ENCODE measurements around the gene LHFPL6.

LHFPL6 gene

DNA sequence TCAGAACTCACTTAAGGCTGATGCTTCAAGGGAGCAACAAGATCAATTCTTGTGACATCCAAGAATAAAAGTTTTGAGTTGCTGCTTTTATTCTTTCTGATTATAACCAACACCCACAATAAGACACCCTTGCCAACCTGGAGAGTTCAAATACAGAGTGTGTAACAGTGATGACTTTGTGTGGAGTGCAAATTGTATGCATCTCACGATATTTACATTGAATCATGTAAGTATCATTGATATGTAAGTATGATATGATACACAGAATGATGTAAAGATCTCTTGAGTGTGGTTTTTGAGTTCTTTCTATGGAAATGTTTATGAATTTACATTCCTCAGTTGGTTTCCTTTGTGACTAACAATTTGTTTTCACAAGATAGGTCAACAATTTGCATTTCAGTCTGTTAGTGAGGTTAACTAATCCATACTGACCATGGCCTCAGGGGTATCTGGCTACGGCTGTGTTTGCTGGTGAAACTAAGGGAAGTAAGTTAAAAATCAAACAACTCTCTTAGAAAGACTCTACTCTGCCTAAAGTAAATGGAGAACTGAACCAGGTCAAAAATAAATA, 12.4 kb downstream of the LHFPL6 start:
- DNase-seq (ENCODE audit: low spot score), result no peak

DNA sequence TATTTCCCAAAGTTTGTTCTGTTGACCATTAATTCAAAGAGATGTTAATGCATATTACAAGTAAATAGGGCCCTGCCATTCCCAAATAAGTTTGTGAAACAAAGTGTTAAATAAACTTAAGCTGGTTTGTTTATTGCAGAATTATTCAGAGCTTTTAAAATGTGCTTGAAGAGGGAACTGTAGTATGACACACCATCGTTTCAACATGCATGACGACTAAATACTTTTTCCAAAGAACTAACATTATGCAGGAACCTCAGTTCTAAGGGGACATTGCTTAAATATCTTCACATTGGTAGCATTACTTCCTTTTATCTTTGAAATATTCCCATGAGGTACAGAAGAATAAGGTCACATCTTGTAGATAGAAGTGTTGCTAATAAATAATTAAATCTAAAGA, 14.6 kb downstream of the LHFPL6 start:
- no peak for DNase-seq (ENCODE audit: low spot score)

DNA sequence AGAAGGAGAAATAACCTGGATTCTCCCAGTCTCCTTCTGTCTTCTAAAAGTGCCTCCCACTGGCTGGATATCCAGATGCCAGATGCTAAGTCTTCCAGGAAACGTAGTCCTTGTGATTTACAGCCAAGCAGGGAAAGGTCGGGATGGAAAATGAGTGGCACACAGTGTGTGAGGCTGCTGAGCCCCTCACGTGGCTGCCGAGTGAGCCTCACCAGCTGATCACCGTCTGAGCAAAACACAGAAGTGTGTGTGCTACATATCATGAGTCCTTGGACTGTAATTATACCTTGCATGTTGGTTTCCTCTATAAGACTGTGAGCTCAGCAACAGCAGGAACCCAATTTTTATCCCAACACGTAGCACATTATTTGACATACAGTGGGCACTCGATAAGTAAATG, 15.1 kb downstream of the LHFPL6 start:
- DNase-seq (ENCODE audit: low spot score), result no peak

DNA sequence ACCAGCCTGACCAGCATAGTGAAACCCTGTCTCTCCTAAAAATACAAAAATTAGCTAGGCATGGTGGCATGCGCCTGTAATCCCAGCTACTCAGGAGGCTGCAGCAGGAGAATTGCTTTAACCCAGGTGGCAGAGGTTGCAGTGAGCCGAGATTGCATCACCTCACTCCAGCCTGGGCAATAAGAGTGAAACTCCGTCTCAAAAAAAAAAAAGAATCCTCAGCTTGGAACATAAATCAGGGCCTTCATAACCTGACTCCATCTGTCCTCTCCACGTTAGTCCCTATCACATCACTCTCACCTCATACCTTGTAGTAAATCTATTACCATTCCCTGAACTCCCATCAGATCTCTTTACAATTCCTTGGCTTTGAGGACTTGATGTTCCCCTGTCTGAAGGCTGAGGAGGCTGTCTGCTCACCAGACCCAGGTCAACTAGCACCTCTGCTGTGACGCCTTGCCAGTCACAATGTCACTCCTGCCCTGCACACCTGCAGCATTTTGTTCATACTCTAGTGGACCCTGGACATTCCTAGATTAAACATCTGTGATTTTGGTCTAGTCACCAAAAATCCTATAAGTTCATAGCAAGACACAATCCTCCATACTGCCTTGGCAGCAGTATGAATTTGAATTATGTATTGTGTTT, 15.9 kb downstream of the LHFPL6 start:
- DNase-seq (ENCODE audit: low spot score), result no peak

DNA sequence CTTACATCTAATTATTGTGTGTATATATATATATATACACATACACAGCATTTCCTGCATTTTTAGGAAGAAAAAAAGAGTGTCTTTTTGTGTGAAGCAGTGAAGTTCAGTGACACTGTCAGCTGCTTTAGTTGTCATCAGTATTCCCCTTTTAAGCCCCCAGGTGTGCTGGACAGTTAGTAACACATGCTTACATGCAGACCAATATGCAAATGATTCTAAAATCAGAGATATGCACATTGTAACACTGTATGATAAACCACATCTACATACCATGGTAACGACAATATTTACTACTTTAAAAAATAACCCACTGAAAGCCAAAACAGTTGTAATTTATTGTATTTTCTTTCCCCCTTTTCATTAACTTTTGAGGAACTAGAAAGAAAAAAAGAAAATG, 16.8 kb downstream of the LHFPL6 start:
- DNase-seq (ENCODE audit: low spot score), result no peak

DNA sequence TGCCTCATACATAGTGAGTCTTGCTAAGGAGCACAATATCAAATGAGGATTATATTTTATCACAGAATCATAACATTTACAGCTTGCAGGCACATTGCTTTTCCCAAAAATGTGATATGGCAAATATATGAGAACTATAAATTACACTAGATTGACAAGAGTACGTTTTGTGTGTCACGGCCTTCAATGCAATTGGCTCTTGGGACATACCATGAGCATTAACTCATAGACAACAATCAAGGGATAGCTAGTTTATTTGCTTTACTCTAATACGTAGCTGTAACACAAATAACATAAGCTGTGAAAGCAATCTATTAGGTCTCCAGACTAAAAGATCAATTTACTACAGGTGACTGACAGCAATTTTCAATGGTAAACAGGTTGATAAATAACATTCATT, 17.8 kb downstream of the LHFPL6 start:
- no peak for DNase-seq (ENCODE audit: low spot score)

DNA sequence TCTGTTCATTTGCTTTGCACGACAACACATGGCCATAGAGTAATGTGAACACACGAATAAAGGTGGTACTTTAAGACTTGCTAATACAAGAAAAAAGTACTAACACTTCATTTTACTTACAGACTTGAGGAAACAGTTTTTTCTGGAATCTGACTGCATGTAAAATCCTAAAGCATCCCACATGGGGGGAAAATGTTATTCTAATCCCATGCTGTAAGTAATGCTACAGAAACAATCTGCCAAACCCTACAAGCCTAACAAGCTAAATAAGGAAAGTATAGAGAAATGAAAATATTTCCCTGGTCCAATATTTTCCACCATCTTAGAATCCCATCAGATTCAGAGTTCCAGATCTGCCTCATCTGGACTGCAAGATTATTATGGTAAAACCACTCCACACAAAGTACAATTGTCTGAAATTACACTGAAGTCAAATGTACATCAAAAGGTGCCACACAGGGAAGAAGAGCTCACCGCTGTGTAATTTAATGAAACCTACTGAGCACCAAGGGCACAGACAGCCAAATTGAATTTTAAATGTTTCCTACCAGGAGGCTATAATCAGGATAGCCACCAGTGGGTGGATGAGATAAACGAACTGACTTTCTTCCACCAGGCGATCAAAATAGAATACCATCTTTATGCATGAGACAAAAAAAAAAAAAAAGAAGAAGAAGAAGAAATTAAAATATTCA, 22.0 kb downstream of the LHFPL6 start:
- no peak for DNase-seq (ENCODE audit: low spot score)

DNA sequence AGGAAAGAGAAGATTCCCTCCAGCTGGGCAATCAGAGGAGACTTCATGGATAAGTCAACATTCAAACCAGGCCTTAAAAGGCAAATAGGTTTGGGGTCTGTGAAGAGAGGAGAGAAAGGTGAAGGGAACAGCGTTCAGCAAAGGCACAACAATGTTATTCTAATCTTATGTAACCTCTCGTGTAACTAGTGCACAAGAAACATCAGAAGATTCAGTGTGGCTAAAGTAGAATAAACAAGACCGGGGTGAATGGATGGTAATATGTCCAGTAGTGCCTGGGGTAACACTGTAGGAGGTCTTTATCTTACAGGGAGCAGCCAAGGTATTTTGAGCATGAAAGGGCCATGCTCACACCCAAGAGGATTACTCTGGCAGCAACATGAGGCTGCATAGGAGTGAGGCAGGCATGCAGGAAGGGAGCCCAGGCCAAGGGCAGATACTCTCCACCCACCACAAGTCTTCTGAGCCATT, 24.1 kb downstream of the LHFPL6 start:
- no peak for DNase-seq (ENCODE audit: low spot score)

DNA sequence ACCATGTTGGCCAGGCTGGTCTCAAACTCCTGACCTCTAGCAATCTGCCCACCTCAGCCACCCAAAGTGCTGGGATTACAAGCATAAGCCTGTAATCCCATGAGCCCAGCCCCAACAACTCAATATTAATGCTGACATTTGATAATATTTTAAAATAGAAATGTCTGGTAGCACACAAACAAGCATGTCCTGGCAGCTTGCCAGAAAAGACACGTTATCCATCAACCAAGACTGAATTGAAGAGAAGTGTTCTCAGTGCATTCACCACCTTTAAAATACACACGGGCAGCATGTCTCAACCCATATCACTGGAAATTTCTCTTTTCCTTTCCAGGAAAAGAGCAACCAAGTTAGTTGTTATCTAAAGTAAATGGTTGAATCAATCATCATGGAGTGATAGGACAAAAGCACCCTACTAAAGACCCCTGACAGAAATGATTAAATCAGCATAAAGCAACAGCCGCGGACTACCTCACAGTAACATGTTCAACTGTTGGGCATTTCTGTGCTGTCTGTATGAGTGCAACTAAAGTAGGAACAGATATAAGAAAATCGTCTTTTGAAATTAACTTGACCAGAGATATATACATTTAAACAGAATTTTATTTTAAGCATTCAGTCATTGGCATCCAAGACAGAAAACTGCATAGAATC, 25.0 kb downstream of the LHFPL6 start:
- peak; percentile 36 for DNase-seq (ENCODE audit: low spot score)

DNA sequence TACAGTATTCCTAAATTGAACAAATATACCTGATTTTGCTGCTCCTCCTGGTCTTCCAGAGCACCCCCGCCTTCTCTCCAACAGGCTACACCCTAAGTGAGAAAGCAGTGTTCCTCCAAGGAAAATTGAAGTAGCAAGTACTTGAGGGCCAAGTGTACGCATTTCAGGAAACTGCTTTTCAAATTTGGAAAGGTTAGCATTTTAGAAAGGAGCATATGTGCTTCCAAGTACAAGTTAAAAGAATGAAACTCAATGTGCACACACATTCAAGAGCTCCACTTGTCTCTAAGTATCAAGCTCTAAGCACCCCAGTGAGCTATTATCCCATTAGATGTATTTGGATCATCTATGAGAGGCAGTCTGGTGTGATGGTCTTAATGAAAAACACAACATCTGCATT, 25.8 kb downstream of the LHFPL6 start:
- DNase-seq (ENCODE audit: low spot score), result no peak

DNA sequence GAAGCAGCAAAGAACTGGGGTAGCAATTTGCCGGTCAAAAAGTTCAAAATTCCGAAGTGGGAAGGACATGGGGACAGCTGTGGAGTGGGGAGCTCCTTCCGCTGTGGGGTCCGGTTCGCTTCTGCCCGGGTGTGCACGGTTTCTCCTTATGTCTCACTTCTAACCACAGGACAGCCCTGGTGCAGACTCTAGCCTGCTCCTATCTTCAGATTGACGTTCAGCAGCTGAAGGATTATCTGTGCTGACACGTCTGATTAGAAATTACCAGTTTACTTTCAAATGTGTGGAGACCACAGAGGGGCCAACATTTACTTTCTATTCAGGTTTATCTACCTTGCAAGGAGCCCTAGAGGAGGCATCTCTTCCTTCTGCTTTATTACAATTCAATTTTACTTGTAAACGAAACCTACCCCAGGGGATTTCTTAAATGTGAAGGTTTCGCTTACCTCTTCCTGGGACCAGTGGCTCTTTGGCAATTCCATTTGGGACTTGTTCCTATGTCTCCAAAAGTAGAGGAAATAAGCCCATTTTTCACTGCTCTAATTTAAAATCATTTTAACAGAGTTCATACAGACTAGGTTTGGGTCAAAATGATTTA, 27.3 kb downstream of the LHFPL6 start:
- DNase-seq (ENCODE audit: low spot score), result no peak

DNA sequence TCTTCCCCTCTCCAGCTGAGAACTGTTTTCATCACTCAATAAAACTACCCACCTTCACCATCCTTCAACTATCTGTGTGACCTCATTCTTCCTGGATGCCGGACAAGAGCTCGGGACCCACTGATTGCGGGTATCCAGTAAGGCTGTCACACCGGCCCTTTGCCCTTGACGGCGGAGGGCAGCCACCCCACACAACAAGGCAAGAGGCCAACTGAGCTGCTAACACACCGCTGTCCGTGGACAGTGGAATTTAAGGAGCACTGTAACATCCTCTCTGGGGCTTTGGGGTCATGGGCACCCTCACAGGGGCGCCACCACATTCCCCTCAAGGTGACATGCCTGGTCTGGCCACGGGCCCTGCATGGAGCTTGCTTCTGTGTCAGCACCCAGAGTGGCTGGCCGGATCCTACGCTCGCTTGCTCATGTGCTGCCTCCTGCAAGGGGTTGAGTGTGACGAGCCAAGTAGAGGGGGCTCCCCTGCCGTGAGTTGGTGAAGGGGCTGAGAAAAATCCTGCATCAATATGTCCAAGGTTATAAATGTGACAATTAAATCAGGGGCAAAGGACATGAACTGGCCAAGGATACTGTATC, 31.4 kb downstream of the LHFPL6 start:
- no peak for DNase-seq (ENCODE audit: low spot score)

DNA sequence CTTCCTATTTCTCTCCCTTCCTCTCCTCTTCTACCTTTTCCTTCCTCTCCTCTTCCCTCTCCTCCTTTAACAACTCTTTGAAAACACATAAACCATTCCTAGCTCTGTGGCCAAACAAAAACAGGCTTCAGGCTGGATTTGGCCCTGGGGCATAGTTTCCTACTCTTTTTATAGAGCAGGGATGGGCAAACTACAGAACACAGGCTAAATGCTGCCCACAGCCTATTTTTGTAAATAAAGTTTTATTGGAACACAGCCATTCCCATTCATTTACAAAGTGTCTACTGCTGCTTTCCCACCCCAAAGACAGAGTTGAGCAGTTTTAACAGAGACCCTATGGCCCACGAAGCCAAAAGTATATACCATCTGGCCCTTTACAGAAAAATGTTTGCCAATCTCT, 35.4 kb downstream of the LHFPL6 start:
- DNase-seq (ENCODE audit: low spot score), result no peak

DNA sequence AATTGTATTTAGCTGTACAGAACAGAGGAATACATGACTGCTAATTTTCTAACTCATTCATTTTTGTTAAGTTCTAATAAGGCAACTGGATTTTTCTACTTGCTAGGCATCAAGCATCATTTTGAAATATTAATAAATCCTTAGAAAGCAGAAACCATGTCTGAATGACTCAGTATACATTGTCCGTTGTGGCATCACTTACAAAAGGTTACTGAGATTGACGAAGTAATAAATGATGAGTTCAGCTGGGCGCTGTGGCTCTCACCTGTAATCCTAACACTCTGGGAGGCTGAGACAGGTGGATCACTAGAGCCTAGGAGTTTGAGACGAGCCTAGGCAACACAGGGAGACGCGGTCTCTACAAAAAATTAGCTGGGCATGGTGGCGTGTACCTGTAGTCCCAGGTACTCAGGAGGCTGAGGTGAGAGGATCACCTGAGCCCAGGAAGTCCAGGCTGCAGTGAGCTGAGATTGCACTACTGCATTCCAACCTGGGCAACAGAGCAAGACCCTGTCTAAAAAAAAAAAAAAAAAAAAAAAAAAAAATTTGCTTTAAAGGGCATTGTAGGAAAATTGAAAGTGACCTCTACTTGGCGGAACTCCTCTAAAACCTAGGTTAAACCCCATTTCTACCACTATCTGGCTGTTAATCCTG, 36.6 kb downstream of the LHFPL6 start:
- no peak for DNase-seq (ENCODE audit: low spot score)

DNA sequence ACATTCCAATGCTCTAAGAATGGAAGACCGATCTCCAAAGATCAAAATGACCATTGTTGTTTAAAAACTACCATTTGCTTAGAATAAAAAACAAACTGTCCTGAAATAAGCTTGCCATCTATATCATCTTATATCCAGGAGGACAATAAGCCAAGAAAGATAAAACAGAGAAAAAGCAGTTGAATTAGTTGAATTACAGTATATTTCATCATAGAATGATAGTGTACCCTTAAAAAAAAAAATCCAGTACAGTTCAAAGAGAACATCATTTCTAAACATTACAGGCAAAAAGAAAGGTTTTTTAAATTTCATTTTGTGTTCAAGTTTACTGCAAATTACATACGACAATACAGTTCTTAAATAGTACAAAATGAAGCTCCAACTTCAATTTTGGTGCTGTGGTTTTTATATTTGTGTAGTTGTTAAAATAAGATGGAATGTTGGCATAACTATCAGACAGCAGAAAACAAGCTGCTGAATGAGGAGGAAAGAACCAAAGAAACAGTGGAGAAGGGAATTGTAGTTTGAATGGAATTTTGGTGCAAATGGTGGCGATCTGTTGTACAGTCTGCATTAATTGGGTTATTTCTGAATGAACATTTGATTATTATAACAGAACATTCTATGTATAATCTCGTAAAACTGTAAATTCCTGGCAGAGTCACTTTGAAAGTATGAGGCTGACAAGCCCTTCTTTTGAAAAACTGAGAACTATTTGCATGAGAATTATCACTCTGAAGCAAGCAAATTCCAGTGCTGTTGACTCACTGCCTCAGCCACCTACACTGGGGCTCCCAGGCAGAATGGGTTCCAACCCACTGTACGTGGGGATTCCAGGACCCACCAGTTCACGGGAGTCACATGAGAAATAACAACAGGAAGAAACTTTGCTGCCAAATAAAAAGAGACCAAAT, 37.7 kb downstream of the LHFPL6 start:
- peak; percentile 89 for DNase-seq (ENCODE audit: low spot score)

DNA sequence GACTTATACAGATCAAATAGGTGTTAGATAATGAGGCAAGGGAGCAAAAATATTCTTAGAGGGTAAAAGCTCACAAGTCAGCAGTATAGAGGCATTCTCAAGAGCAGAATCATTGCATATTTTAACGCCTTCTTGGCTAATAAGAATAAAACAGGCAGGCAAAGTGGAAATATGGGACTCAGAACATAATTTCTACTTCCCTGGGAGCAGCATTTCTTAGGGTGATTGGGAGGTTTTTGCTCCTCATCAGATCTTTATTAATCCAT, 39.6 kb downstream of the LHFPL6 start:
- peak; percentile 44 for DNase-seq (ENCODE audit: low spot score)

DNA sequence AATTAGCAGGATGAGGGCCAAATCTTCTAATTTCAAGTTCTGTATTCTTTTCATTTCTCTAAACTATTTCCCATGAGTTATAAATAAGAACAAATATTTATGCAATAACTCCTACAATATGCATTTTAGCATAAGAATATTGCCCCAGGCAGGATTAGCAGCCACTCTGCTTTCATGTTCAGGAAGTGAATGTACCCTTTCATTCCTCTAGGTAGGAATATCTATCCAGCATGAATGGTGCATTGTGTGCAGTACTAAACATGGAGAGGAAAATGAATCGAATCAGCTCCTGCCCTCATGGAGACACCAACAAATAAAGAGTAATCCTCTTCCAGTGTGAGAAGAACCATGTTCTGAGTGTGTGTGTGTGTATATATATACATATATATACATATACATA, 41.0 kb downstream of the LHFPL6 start:
- no peak for DNase-seq (ENCODE audit: low spot score)

DNA sequence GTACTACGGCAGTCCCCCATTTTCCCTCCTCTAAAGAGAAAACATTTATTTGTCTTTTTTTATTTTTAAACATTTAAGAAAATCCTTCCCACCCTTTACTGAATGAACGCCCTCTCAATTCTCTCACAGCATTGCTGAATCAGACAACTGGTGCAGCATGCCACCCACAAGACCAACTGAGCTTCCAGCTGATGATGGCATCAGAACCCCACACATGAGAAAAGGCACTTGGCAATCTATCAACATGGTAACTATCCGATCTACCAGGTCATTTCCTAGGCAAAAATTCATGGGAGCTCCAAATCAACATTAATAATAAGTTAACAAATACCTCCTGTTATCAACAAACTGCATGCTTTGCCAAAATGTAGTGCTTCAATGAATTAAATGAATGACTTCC, 43.1 kb downstream of the LHFPL6 start:
- peak; percentile 35 for DNase-seq (ENCODE audit: low spot score)

DNA sequence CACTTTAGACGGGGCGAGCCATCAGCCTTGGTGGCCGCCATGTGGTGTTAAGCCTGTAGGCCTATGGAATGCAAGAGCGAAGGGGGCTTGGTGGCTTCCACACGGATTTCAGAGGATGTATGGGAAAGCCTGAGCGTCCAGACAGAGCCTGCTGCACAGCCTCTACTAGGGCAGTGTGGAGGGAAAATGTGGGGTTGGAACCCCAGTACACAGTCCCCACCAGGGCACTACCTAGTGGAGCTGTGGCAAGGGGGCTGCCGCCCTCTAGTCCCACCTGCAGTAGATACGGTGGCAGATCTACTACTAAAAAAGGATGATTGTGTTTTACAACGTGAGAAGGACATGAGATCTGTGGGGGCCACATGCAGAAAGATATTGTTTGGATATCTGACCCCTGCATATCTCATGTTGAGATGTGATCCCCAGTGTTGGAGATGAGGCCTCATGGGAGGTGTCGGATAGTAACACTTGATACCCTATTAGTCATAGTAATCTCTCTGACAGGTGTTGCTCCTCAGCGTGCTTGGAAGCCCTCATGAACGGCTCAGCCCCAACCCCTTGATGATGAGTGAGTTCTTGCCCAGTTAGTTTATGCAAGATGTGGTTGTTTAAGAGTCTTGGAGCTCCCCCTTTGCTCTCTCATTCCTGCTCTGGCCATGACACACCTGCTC, 45.6 kb downstream of the LHFPL6 start:
- no peak for DNase-seq (ENCODE audit: low spot score)

DNA sequence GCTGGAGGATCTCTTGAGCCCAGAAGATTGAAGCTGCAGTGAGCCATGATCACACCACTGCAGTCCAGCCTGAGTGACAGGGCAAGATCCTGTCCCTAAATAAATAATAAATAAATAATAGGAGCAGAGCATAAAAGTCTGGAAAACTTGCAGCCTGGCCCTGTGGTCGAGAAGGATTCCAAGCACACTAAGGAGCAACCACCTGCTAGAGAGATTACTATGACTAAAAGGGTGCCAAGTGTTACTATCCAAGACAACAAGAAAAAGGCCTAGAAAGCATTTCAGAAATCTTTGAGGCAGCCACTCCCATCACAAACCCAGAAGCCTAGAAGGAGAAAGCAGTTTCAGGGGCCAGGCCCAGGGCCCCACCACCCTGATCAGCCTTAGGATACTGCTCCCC, 46.1 kb downstream of the LHFPL6 start:
- DNase-seq (ENCODE audit: low spot score), result no peak
